ENCODE measurements around the gene ADIPOR1.

DNA sequence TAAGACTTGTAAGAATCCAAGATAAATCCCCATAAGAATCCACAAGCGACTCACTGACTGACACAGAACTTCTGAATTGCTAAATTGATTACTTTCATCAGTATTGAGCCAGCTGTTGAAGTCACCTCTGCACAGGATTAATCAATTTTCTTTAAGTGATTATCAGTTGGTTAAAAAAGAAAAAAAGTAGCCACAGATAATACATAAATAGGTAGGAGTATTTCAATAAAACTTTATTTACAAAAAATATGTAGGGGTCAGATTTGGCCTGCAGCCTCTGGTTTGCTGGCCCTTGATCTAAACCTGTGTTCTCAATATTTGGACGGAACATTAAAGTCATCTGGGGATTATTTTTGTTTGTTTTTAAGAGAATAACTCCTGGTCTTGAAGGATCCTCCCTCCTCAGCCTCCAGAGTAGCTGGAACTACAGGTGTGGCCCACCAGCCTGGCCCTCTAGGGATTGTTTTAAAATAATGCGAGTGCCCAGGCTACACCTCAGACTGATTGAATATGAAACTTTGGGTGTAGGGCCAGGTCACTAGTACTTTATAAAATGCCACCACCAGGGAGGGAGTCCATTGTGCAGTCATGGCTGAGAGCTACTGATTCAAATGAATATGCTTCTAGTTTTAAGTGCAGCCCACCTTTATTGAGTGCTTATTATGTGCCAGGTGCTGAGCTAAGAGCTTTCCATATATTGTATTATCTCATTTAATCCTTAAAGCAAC, 42.3 kb upstream of the ADIPOR1 start:
- TF ChIP-seq, protein P1, sequence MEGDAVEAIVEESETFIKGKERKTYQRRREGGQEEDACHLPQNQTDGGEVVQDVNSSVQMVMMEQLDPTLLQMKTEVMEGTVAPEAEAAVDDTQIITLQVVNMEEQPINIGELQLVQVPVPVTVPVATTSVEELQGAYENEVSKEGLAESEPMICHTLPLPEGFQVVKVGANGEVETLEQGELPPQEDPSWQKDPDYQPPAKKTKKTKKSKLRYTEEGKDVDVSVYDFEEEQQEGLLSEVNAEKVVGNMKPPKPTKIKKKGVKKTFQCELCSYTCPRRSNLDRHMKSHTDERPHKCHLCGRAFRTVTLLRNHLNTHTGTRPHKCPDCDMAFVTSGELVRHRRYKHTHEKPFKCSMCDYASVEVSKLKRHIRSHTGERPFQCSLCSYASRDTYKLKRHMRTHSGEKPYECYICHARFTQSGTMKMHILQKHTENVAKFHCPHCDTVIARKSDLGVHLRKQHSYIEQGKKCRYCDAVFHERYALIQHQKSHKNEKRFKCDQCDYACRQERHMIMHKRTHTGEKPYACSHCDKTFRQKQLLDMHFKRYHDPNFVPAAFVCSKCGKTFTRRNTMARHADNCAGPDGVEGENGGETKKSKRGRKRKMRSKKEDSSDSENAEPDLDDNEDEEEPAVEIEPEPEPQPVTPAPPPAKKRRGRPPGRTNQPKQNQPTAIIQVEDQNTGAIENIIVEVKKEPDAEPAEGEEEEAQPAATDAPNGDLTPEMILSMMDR (IDR thresholded peaks at IDR 0.05) = no peak
- TF ChIP-seq POLR2A (IDR thresholded peaks at IDR 0.05) (no peak), EP300 (IDR thresholded peaks at IDR 0.05) (no peak)
